GM12878 (cell line): ENCODE measurements around the gene BARD1. TPM values are rescaled to one million over a fixed set of nuclear protein-coding genes. Genes with fewer than 3 reads are reported as not detected.
A peak's percentile ranks its signal among the peaks of the same experiment; 100 is the strongest.

ENCODE experiments used
- ATAC-seq: fragments of 200-7000 bp; cut with Tn5 transposase; 3 replicates; pipeline ENCODE4 v1.9.1; 2020; ENCODE audit warnings: mild to moderate bottlenecking, moderate library complexity
- BruUV-seq: library from RNA; stranded (reverse); fragments of 400-500 nt; replicated peaks from 2 replicates; lab custom pipeline; 2021; lab: Mats Ljungman, UMichigan
- CTCF ChIA-PET: fragments of 300-600 bp; sonication (Branson Sonifier 250); formaldehyde crosslinking; extraction: SDS; loops from one replicate; lab custom pipeline; 2021; ENCODE audit warnings: inconsistent platforms; lab: Yijun Ruan, JAX
- POLR2A ChIA-PET: fragments of 350-600 bp; formaldehyde crosslinking; extraction: SDS; loops from one replicate; lab custom pipeline; 2021; ENCODE audit warnings: inconsistent platforms; lab: Charles Lee
- RAD21 ChIA-PET: fragments of 300-600 bp; sonication (Branson Sonifier 250); formaldehyde crosslinking; loops from one replicate; lab custom pipeline; 2023; ENCODE audit warnings: antibody characterized with exemption; ENCODE audit not compliant: unreplicated experiment; lab: Charles Lee
- SMC1A ChIA-PET: fragments of 300-600 bp; sonication (Branson Sonifier 250); formaldehyde crosslinking; loops from one replicate; lab custom pipeline; 2023; ENCODE audit not compliant: unreplicated experiment, uncharacterized antibody; lab: Charles Lee
- DNase-seq: peaks from one replicate; pipeline ENCODE4 v3.0.0-alpha.2; 2011; ENCODE audit warnings: low read depth, low spot score
- FAIRE-seq: peaks from 3 replicates; lab custom pipeline; 2011; peaks lifted over from hg19 to GRCh38; lab: Jason Lieb, UNC
- H2AFZ ChIP-seq: 2 replicates; pipeline ENCODE4 v1.6.0; 2011; ENCODE audit warnings: low read depth, low read length, control low read depth; ENCODE audit not compliant: control insufficient read depth
- H3K27ac ChIP-seq: 2 replicates; pipeline ENCODE4 v1.5.1; 2011; ENCODE audit warnings: control low read depth; ENCODE audit not compliant: control insufficient read depth, insufficient read depth
- H3K27me3 ChIP-seq, 2 experiments: replicated peaks in 1 of 2; 2 replicates each; pipeline versions ENCODE4 v1.6.0 to v1.6.1; 2011; ENCODE audit warnings: low read length in 1 of 2; ENCODE audit not compliant: control insufficient read depth in 2 of 2, insufficient read depth in 2 of 2
- H3K36me3 ChIP-seq, 2 experiments: 2 replicates each; pipeline ENCODE4 v1.5.1; 2011; ENCODE audit warnings: low read length in 1 of 2; ENCODE audit not compliant: control insufficient read depth in 2 of 2, insufficient read depth in 2 of 2
- H3K4me1 ChIP-seq: 2 replicates; pipeline ENCODE4 v1.6.1; 2011; ENCODE audit warnings: mild to moderate bottlenecking, low read length, moderate library complexity, mixed read lengths; ENCODE audit not compliant: control insufficient read depth, insufficient read depth
- H3K4me2 ChIP-seq: 2 replicates; pipeline ENCODE4 v1.6.0; 2011; ENCODE audit warnings: control low read depth; ENCODE audit not compliant: control insufficient read depth, insufficient read depth
- H3K4me3 ChIP-seq: fragments of 200-600 bp; sonication (generic); 2 replicates; pipeline ENCODE4 v1.5.1; 2016
- H3K79me2 ChIP-seq: 2 replicates; pipeline ENCODE4 v1.6.0; 2011; ENCODE audit warnings: low read length; ENCODE audit not compliant: control insufficient read depth, insufficient read depth
- H3K9ac ChIP-seq: 2 replicates; pipeline ENCODE4 v1.8.0; 2011; ENCODE audit warnings: low read length, control low read depth, mixed read lengths; ENCODE audit not compliant: control insufficient read depth, insufficient read depth
- H3K9me3 ChIP-seq: replicated peaks from 3 replicates; pipeline ENCODE4 v1.5.1; 2011; ENCODE audit warnings: mild to moderate bottlenecking, low read length; ENCODE audit not compliant: control insufficient read depth, insufficient read depth
- H4K20me1 ChIP-seq: 2 replicates; pipeline ENCODE4 v1.6.0; 2011; ENCODE audit not compliant: control insufficient read depth, insufficient read depth
- CHD2 ChIP-seq: IDR thresholded peaks from 2 replicates; pipeline ENCODE4 v1.6.1; 2011; ENCODE audit warnings: low read depth, low read length, improper control_type of control experiment, borderline replicate concordance
- EP300 ChIP-seq, 2 experiments: fragments of 150-350 bp in 1 of 2; IDR thresholded peaks; 2 replicates each; pipeline ENCODE4 v1.6.1; 2011 to 2012; ENCODE audit warnings: low read depth in 2 of 2, low read length in 2 of 2, borderline replicate concordance in 1 of 2, improper control_type of control experiment in 1 of 2, inconsistent platforms in 1 of 2; ENCODE audit not compliant: control insufficient read depth in 1 of 2
- GABPA ChIP-seq: IDR thresholded peaks from 2 replicates; pipeline ENCODE4 v1.6.1; 2014; ENCODE audit warnings: antibody characterized with exemption, low read depth, mild to moderate bottlenecking, inconsistent platforms
- IKZF1 ChIP-seq: fragments of 450-650 bp; conservative IDR thresholded peaks from 2 replicates; pipeline ENCODE4 v1.6.1; 2017; ENCODE audit warnings: antibody characterized with exemption, mild to moderate bottlenecking
- JUNB ChIP-seq: IDR thresholded peaks from 2 replicates; pipeline ENCODE4 v1.6.1; 2016; ENCODE audit warnings: antibody characterized with exemption, mild to moderate bottlenecking
- MXI1 ChIP-seq: fragments of 150-350 bp; IDR thresholded peaks from 2 replicates; pipeline ENCODE4 v1.6.1; 2011; ENCODE audit warnings: low read depth, mild to moderate bottlenecking, inconsistent platforms, low read length, improper control_type of control experiment
- PAX8 ChIP-seq: fragments of 450-650 bp; IDR thresholded peaks from 2 replicates; pipeline ENCODE4 v1.6.1; 2017; ENCODE audit warnings: mild to moderate bottlenecking, moderate library complexity
- RUNX3 ChIP-seq: IDR thresholded peaks from 2 replicates; pipeline ENCODE4 v1.6.1; 2012; ENCODE audit warnings: low read length, inconsistent platforms
- SPI1 ChIP-seq: IDR thresholded peaks from 2 replicates; pipeline ENCODE4 v1.6.1; 2011; ENCODE audit warnings: low read depth, mild to moderate bottlenecking, low read length, moderate library complexity, borderline replicate concordance; ENCODE audit not compliant: insufficient read depth
- SRF ChIP-seq, 2 experiments: IDR thresholded peaks; 2 replicates each; pipeline ENCODE4 v1.6.1; 2011; ENCODE audit warnings: low read depth in 2 of 2, low read length in 2 of 2, mild to moderate bottlenecking in 1 of 2, moderate library complexity in 1 of 2
- ZZZ3 ChIP-seq: IDR thresholded peaks from 2 replicates; pipeline ENCODE4 v1.6.1; 2011; ENCODE audit warnings: low read depth; ENCODE audit not compliant: control insufficient read depth, insufficient read length
- WGBS: methylation state at CpG from one replicate; pipeline ENCODE4 v1.1.6; 2016; ENCODE audit warnings: low lambda C conversion rate; ENCODE audit not compliant: insufficient replicate concordance, insufficient coverage; ENCODE audit errors: missing lambda C conversion rate; 5-methylcytosine and 5-hydroxymethylcytosine counted together
- in situ Hi-C: fragments of 300-500 bp; cut with MboI; formaldehyde crosslinking; loops from 9 replicates; pipeline ENCODE4 v1.14.3; 2018; ENCODE audit warnings: mixed read lengths
- intact Hi-C: fragments of 100-400 bp; cut with micrococcal nuclease; formaldehyde crosslinking; loops from one replicate; pipeline ENCODE4 v1.14.2; 2022; ENCODE audit not compliant: unreplicated experiment
- polyA plus RNA-seq, 11 experiments: library from polyadenylated mRNA; depleted of rRNA in 4 of 11; unstranded in 6 of 11; stranded (reverse) in 5 of 11; fragments of >200 nt; fragmentation: Nextera tagmentation in 4 of 11; fragmentation: Illumina TruSeq in 1 of 11; extraction: Ambion mirVana in 4 of 11; extraction: Trizol in 1 of 11; gene quantifications; 1 replicate in 1 of 11; 2 replicates in 10 of 11; pipeline versions ENCODE4 v1.2.1 to v1.2.3, GENCODE V29; 2011 to 2016; ENCODE audit warnings: inconsistent platforms in 2 of 11, missing spikeins in 2 of 11, low read depth in 1 of 11
- total RNA-seq, 4 experiments: library from RNA; depleted of rRNA in 3 of 4; stranded (reverse); fragments of >200 nt in 3 of 4; fragmentation: Illumina TruSeq in 1 of 4; extraction: Trizol in 1 of 4; gene quantifications; 2 replicates each; pipeline versions ENCODE4 v1.2.1 to v1.2.3, GENCODE V29; 2013 to 2021
- TF ChIP-seq, protein P1 (sequence below): IDR thresholded peaks from 2 replicates; pipeline ENCODE4 v1.6.1; 2012; ENCODE audit warnings: low read length, inconsistent platforms
- TF ChIP-seq, protein P2 (sequence below): fragments of 150-350 bp; IDR thresholded peaks from 2 replicates; pipeline ENCODE4 v1.6.1; 2014; ENCODE audit warnings: mild to moderate bottlenecking, low read depth, low read length
- TF ChIP-seq, protein P3 (sequence below): fragments of 450-650 bp; IDR thresholded peaks from 2 replicates; pipeline ENCODE4 v1.6.1; 2018; ENCODE audit warnings: borderline replicate concordance, mild to moderate bottlenecking; ENCODE audit not compliant: partially characterized antibody
- TF ChIP-seq, protein P4 (sequence below): fragments of 450-650 bp; conservative IDR thresholded peaks from 2 replicates; pipeline ENCODE4 v1.6.1; 2017; ENCODE audit warnings: mild to moderate bottlenecking, moderate library complexity

Gene BARD1
- total and polyA plus RNA-seq, 10 of the 15 experiments (the other 5 are each of a cell fraction or from before 2014, with no cell fraction given): 15.3 to 45.7 (median 31.6) TPM

DNA sequence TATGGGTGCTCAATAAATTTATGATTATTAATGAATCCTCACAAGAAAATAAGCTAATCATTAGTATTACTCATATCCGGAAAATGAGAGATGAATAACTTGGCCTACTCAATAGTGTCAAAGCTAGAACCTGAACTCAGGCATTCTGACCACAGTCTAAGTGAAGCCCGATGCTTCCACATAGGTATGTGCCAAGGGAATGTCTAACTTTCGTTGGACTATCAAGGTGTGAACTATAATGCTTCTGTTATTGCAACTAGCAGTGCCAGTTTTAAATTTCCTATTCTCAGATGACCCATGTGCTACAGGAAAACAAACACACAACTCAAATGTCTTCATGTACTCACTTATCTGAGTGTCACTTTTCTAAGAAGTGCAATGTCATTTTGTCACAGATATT lies 1.8 kb downstream of the BARD1 start:
- RAD21 ChIA-PET: interaction anchor here (0.8 to 7.6 kb wide), 7 partner anchors 13 to 1571 kb away, joined by 3 to 59 read pairs (median 6); no protein-coding TSS in a partner anchor
- Histone ChIP-seq H3K79me2 (peaks cover 67% of the 10 kb centered on the region), H3K4me3 (peak overlapping the region; percentile 75), H3K9ac (peak overlapping the region; percentile 92), H3K36me3 (no peaks in the 10 kb centered on the region), H3K27ac (peak overlapping the region; percentile 90), H3K4me1 (0 out of 2 replicates have a peak, but pooled peaks cover 5% of the 10 kb centered on the region), H3K9me3 (no peaks in the 10 kb centered on the region), H4K20me1 (no peaks in the 10 kb centered on the region), H2AFZ (peak overlapping the region; percentile 54; the same call in 1 of the 2 replicates), H3K27me3 (no peaks in the 10 kb centered on the region), H3K4me2 (peak overlapping the region; percentile 70)
- intact Hi-C loops (loop anchor here (1.0 to 10.0 kb wide), 7 partner anchors 57 to 1790 kb away; partner anchors contain the start of gene ATIC), in situ Hi-C loops (no loop called here)
- peak; percentile 58 for TF ChIP-seq RUNX3
- no peak for TF ChIP-seq SPI1
- no peak for TF ChIP-seq EP300 (IDR thresholded peaks at IDR 0.05; ENCODE audit: borderline replicate concordance in 1 of 2, control insufficient read depth in 1 of 2, low read depth in 2 of 2, low read length in 2 of 2)
- peak; percentile 43 for TF ChIP-seq IKZF1
- no peak for TF ChIP-seq MXI1
- no peak for TF ChIP-seq GABPA
- TF ChIP-seq CHD2: no peak
- TF ChIP-seq, protein P1, sequence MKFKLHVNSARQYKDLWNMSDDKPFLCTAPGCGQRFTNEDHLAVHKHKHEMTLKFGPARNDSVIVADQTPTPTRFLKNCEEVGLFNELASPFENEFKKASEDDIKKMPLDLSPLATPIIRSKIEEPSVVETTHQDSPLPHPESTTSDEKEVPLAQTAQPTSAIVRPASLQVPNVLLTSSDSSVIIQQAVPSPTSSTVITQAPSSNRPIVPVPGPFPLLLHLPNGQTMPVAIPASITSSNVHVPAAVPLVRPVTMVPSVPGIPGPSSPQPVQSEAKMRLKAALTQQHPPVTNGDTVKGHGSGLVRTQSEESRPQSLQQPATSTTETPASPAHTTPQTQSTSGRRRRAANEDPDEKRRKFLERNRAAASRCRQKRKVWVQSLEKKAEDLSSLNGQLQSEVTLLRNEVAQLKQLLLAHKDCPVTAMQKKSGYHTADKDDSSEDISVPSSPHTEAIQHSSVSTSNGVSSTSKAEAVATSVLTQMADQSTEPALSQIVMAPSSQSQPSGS: 0 out of 2 replicates have a peak, but pooled peaks have one; percentile 26
- TF ChIP-seq JUNB: peak; percentile 52; the same call in 1 of the 2 replicates
- TF ChIP-seq, protein P2, sequence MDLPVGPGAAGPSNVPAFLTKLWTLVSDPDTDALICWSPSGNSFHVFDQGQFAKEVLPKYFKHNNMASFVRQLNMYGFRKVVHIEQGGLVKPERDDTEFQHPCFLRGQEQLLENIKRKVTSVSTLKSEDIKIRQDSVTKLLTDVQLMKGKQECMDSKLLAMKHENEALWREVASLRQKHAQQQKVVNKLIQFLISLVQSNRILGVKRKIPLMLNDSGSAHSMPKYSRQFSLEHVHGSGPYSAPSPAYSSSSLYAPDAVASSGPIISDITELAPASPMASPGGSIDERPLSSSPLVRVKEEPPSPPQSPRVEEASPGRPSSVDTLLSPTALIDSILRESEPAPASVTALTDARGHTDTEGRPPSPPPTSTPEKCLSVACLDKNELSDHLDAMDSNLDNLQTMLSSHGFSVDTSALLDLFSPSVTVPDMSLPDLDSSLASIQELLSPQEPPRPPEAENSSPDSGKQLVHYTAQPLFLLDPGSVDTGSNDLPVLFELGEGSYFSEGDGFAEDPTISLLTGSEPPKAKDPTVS: no peak
- TF ChIP-seq, protein P3, sequence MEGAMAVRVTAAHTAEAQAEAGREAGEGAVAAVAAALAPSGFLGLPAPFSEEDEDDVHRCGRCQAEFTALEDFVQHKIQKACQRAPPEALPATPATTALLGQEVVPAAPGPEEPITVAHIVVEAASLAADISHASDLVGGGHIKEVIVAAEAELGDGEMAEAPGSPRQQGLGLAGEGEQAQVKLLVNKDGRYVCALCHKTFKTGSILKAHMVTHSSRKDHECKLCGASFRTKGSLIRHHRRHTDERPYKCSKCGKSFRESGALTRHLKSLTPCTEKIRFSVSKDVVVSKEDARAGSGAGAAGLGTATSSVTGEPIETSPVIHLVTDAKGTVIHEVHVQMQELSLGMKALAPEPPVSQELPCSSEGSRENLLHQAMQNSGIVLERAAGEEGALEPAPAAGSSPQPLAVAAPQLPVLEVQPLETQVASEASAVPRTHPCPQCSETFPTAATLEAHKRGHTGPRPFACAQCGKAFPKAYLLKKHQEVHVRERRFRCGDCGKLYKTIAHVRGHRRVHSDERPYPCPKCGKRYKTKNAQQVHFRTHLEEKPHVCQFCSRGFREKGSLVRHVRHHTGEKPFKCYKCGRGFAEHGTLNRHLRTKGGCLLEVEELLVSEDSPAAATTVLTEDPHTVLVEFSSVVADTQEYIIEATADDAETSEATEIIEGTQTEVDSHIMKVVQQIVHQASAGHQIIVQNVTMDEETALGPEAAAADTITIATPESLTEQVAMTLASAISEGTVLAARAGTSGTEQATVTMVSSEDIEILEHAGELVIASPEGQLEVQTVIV: no peak
- TF ChIP-seq PAX8: no peak
- no peak for TF ChIP-seq ZZZ3
- no peak for TF ChIP-seq SRF (IDR thresholded peaks at IDR 0.05; ENCODE audit: low read depth in 2 of 2, low read length in 2 of 2)
- TF ChIP-seq, protein P4, sequence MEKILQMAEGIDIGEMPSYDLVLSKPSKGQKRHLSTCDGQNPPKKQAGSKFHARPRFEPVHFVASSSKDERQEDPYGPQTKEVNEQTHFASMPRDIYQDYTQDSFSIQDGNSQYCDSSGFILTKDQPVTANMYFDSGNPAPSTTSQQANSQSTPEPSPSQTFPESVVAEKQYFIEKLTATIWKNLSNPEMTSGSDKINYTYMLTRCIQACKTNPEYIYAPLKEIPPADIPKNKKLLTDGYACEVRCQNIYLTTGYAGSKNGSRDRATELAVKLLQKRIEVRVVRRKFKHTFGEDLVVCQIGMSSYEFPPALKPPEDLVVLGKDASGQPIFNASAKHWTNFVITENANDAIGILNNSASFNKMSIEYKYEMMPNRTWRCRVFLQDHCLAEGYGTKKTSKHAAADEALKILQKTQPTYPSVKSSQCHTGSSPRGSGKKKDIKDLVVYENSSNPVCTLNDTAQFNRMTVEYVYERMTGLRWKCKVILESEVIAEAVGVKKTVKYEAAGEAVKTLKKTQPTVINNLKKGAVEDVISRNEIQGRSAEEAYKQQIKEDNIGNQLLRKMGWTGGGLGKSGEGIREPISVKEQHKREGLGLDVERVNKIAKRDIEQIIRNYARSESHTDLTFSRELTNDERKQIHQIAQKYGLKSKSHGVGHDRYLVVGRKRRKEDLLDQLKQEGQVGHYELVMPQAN: peak; percentile 50; the same call in 1 of the 2 replicates
- FAIRE-seq (no peak), DNase-seq (no peak), ATAC-seq (no peak)
- SMC1A ChIA-PET: interaction anchor here (0.7 to 4.0 kb wide), 10 partner anchors 10 to 1056 kb away, joined by 3 to 41 read pairs (median 4); no protein-coding TSS in a partner anchor
- CTCF ChIA-PET: interaction anchor here (1.0 to 1.8 kb wide), 2 partner anchors 23 to 70 kb away, joined by 4 to 5 read pairs; no protein-coding TSS in a partner anchor
- WGBS: 3% methylated on average over 3 of the region's 3 CpGs
- BruUV-seq: no TSS peak
- POLR2A ChIA-PET: interaction anchor here (1.1 to 4.0 kb wide), 4 partner anchors 12 to 70 kb away, joined by 3 to 22 read pairs (median 11); no protein-coding TSS in a partner anchor
